ACC112 (cell line): ENCODE data around the gene JAG1.

Source experiments
- H2AFZ ChIP-seq: fragments of 200-600 bp; sonication (generic); one replicate; pipeline ENCODE4 v1.6.0; 2017; ENCODE audit warnings: antibody characterized with exemption, low read length; ENCODE audit not compliant: unreplicated experiment
- H3K27ac ChIP-seq: fragments of 200-600 bp; sonication (generic); 2 replicates; pipeline ENCODE4 v1.5.1; 2014; ENCODE audit warnings: low read depth, mild to moderate bottlenecking, antibody characterized with exemption, low read length, moderate library complexity
- H3K27me3 ChIP-seq: fragments of 200-600 bp; sonication (generic); 2 replicates; pipeline ENCODE4 v1.6.1; 2014; ENCODE audit warnings: mild to moderate bottlenecking, antibody characterized with exemption, low read length, moderate library complexity, mixed read lengths; ENCODE audit not compliant: insufficient read depth
- H3K36me3 ChIP-seq: fragments of 200-600 bp; sonication (generic); 2 replicates; pipeline ENCODE4 v1.6.1; 2016; ENCODE audit warnings: mild to moderate bottlenecking, antibody characterized with exemption, low read length, moderate library complexity, mixed read lengths; ENCODE audit not compliant: insufficient read depth
- H3K4me1 ChIP-seq: fragments of 200-600 bp; sonication (generic); one replicate; pipeline ENCODE4 v1.6.1; 2016; ENCODE audit warnings: low read length, mixed read lengths; ENCODE audit not compliant: insufficient read depth, unreplicated experiment, control insufficient read depth
- H3K4me3 ChIP-seq: fragments of 200-600 bp; sonication (generic); 2 replicates; pipeline ENCODE4 v1.5.1; 2014; ENCODE audit warnings: mild to moderate bottlenecking, low read depth, low read length
- H3K79me2 ChIP-seq: fragments of 200-600 bp; sonication (generic); one replicate; pipeline ENCODE4 v1.6.0; 2016; ENCODE audit warnings: low read length; ENCODE audit not compliant: control insufficient read depth, unreplicated experiment, insufficient read depth

The JAG1 gene

DNA sequence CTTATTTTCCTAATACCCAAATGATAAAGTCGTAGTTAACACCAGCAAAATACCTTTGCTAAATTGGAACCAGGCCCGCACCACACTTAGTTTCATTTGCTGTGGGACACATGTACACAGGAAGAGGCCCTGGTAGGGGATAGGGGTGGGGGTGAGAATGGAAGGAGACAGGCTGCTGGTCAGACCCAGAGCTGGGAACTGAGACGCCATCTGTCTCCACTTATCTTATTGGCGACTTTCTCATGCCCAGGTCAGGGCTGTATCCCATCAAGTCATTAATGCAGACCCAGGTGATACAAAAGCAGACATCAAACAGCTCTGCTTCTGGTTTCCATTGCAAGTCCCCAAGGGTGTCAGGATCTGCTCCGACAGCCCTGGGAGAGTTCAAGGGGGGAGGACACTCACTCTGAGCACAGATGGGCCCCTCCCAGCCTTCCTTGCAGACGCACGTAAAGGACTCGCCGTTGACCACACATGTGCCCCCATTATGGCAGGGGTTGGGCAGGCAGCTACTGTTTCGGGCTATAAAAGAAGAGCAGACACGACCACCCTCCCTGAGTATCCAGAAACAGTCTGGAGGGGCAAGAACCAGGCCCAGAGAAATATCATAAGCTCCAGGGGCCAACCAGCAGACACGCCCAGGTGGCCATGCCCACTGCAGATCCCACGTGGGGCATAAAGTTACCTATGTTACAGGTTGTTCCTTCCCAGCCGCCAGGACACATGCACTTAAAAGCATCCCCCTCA lies 29.2 kb downstream of the JAG1 start:
- Histone ChIP-seq H3K27ac (no peak overlapping the region), H3K4me3 (no peak overlapping the region), H3K36me3 (peaks cover 36% of the 10 kb centered on the region), H3K4me1 (peaks cover 4% of the 10 kb centered on the region), H3K27me3 (no peaks in the 10 kb centered on the region), H3K79me2 (no peaks in the 10 kb centered on the region), H2AFZ (no peak overlapping the region)

DNA sequence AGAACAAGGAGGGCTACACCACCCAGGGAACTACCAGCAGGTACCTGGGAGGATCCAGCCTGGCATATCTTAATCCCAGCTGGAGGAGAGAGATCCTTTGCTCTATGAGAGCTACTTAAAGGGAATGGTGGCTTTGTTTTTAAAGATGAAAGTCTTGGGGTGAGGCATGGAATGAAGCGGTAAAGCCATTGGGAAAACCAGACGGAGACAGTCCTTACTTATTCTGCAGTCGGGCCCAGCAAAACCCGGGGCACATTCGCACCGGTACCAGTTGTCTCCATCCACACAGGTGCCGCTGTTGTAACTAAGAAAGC lies 30.3 kb downstream of the JAG1 start:
- H3K4me3 ChIP-seq: no peak overlapping the region
- no peaks in the 10 kb centered on the region for H3K27me3 ChIP-seq
- no peaks in the 10 kb centered on the region for H3K79me2 ChIP-seq
- peak overlapping the region; percentile 51 for H3K27ac ChIP-seq
- peaks cover 4% of the 10 kb centered on the region for H3K4me1 ChIP-seq
- peaks cover 32% of the 10 kb centered on the region for H3K36me3 ChIP-seq
- H2AFZ ChIP-seq: no peak overlapping the region

DNA sequence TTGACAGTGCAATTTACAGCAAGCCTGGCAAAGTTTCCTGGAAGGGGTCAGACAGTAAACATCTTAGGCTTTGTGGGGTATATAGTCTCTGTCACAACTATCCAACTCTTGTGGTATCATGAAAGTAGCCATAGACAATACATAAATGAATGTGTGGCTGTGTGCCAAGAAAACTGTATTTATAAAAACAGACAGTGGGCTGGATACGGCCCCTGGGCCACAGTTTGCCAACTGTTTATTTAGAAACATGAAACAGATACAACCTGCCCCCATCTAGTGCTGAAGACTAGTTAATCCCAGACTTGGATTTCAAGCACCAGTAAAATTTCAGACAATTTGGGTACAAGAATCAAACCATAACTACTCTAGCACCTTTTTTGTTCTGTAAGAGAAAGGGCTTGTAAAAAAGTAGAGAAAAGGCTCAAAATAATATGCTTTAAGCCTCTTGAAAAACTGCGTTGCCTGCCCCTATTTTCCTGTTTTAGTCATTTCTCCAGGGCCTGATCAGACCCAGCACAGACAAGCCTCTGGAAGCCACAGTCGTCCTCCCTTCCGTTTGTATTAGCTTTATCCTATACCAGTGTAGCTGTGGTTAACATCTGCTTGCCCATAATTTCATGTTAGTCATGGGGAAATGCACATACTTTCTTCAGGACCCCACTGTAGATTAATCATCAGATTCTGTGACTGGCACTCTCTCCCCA lies 30.8 kb downstream of the JAG1 start:
- Histone ChIP-seq H3K4me3 (no peak overlapping the region), H3K79me2 (no peaks in the 10 kb centered on the region), H3K27ac (peak overlapping the region; percentile 51), H3K36me3 (peaks cover 35% of the 10 kb centered on the region), H3K27me3 (no peaks in the 10 kb centered on the region), H2AFZ (no peak overlapping the region), H3K4me1 (peaks cover 4% of the 10 kb centered on the region)

DNA sequence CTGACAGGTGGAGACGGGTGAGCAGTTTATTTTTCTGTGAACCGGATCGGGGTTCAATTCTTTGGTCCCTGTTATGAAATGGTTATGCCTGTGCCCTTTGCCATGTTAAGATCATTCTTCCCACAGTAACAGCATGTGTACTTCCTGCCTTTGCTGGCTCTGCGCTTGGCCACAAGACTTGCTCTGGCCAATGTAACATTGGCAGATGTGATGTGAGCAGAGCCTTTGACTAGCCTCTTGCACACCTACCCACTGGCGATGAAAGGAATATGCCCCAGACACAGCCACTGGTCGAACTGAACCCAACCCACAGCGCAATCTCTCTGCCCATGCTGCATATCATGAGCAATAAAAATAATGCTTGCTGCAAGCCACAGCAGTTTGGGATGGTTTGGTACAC lies 31.9 kb downstream of the JAG1 start:
- H3K27ac ChIP-seq: no peak overlapping the region
- no peaks in the 10 kb centered on the region for H3K79me2 ChIP-seq
- H3K27me3 ChIP-seq: no peaks in the 10 kb centered on the region
- no peak overlapping the region for H2AFZ ChIP-seq
- peaks cover 13% of the 10 kb centered on the region for H3K4me1 ChIP-seq
- peaks cover 36% of the 10 kb centered on the region for H3K36me3 ChIP-seq
- no peak overlapping the region for H3K4me3 ChIP-seq

DNA sequence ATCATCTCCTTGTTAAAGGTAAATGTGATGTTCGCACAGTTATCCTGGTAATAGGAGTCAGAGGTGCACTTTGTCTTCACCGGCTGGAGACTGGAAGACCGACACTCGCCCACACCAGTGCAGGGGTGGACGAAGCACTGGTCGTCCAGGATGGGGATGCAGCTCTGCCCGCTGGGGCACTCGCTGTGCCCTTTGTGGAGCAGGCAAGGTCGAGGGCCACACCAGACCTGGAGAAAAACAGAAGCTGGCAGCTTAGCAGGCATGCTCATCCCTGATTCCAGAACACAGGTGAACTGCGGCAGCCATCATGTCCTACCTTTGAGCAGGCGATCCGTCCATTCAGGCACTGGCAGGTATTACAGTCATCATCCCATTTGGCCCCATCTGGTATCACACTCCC lies 32.3 kb downstream of the JAG1 start:
- Histone ChIP-seq H3K27ac (no peak overlapping the region), H3K36me3 (peaks cover 36% of the 10 kb centered on the region), H3K4me1 (peaks cover 17% of the 10 kb centered on the region), H2AFZ (no peak overlapping the region), H3K4me3 (no peak overlapping the region), H3K79me2 (no peaks in the 10 kb centered on the region), H3K27me3 (no peaks in the 10 kb centered on the region)

DNA sequence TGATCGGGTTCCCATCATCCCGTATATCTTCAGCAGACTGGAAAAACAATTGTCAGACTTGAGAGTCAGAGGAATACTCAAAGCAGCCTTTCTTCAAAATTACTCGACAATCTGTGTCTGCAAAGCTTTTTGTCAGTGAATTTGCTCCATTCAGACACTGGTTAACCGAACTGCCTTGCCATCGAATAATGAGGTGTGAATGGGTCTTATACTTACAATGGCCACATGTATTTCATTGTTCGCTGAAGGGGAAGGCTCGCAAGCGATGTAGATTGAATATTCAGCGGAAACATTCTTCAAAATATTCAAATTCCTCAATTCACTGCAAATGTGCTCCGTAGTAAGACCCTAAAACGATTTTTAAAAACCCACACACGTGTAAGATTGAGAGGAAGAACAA lies 32.9 kb downstream of the JAG1 start:
- Histone ChIP-seq H3K4me3 (no peak overlapping the region), H3K4me1 (peaks cover 23% of the 10 kb centered on the region), H3K79me2 (no peaks in the 10 kb centered on the region), H3K27ac (no peak overlapping the region), H3K36me3 (peaks cover 36% of the 10 kb centered on the region), H3K27me3 (no peaks in the 10 kb centered on the region), H2AFZ (no peak overlapping the region)

DNA sequence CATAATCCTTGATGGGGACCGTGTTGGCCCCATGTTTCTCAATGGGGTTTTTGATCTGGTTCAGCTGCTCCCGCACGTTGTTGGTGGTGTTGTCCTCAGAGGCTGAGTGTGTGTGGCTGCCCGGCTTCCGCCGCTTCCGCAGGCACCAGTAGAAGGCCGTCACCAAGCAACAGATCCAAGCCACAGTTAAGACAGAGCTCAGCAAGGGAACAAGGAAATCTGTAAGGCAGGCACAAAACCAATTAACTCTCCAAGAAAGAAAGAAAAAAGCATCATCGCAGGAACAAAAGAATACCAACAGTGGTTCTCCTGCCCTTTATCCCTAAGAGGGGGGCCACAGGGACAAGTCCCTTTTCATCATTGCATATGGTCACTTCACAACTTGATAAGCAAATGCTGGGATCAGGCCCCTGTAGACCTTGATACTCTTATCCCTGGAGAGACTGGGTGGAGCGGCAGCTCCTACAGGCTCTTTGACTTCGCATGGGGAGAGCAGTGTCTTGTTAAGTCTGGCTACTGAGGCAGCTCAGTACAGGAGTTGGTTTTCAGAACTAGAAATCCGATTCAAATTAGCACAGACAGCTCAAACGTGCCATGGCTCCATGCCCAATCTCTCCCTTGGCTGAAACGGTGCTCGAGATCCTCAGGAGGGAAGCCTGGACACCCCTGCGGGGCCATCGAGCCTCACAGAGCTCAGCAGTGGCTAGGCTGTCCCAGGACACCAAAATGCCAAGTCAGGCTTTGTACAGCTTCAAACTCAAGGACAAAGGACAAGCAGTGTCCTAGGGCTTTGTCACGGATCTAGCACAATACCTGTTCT lies 33.9 kb downstream of the JAG1 start:
- H3K36me3 ChIP-seq: peaks cover 36% of the 10 kb centered on the region
- peaks cover 32% of the 10 kb centered on the region for H3K4me1 ChIP-seq
- no peaks in the 10 kb centered on the region for H3K79me2 ChIP-seq
- H3K4me3 ChIP-seq: no peak overlapping the region
- no peaks in the 10 kb centered on the region for H3K27me3 ChIP-seq
- no peak overlapping the region for H2AFZ ChIP-seq
- no peak overlapping the region for H3K27ac ChIP-seq

DNA sequence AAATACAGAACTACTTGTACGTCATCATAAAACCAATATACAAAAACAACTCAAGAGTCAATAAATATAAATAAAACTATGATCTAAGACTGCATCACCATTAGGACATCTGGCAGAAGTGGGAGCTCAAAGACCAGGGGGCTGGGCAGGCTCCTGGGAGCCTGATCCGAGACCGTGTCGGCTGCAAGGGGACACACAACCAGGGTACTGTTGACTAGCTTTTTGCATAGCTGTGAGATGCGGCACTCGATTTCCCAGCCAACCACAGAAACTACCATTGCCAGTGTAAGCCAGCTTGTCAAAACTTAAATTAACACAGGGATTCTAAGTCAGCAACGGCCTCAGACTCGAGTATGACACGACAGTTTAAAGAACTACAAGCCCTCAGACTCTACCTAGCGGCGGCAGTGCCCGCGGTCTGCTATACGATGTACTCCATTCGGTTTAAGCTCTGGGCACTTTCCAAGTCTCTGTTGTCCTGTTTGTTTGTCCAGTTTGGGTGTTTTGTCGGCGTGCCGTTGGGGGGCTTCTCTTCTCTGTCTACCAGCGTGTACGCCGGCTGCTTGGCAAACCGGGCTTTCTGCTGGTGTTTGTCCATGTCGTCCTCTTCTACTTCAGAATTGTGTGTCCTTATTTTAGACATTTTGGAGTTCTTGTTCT lies 34.6 kb downstream of the JAG1 start:
- H3K36me3 ChIP-seq: peaks cover 36% of the 10 kb centered on the region
- H3K4me1 ChIP-seq: peaks cover 40% of the 10 kb centered on the region
- H3K4me3 ChIP-seq: no peak overlapping the region
- H3K27me3 ChIP-seq: no peaks in the 10 kb centered on the region
- H2AFZ ChIP-seq: no peak overlapping the region
- no peak overlapping the region for H3K27ac ChIP-seq
- no peaks in the 10 kb centered on the region for H3K79me2 ChIP-seq

DNA sequence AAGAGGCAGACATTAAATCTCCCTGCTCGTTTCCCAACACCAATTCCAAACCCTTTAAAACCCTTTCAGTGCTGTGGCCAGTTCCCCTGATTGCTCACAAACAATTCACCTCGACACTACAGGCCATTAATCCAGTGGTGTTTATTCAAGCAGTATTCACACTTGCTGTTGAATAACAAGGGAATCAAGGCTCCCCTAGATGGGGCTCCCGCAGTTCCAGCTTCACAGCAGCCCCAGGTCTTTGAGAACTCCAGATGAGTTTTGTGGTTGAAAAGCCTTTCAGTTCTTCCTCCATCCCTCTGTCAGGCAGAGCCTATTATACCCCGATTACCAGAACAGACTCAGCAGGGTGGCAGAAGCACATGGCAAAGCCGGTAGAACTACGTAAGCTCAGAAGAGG lies 36.2 kb downstream of the JAG1 start:
- Histone ChIP-seq H3K79me2 (no peaks in the 10 kb centered on the region), H3K4me1 (peaks cover 35% of the 10 kb centered on the region), H3K27ac (peak overlapping the region; percentile 43), H3K36me3 (peaks cover 31% of the 10 kb centered on the region), H3K4me3 (no peak overlapping the region), H2AFZ (no peak overlapping the region), H3K27me3 (no peaks in the 10 kb centered on the region)

DNA sequence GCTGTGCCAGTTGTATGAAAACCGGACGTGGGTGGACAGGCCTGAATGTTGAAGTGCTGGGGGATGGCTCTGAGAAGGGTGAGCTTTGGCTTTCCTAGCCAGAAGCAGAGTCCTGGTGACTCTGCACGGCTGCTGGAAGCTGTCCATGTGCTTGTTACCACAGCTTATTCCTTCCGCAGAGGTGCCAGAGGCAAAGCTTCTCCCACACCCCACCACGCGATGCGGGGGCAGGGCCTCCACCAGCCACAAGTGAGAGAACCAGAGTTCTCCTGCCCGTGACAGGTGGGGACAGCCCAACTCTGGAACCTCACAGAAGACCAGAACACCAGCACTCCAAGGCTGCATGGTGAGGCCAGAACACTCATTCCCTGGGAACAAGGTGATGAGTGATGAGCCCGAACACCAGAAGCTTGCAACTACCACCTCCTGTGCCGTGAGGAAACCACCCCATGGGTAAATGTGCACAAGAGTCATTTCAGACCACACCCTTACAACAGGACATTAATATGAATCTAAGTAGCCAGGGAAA lies 36.7 kb downstream of the JAG1 start:
- Histone ChIP-seq H3K27ac (peak overlapping the region; percentile 43), H3K36me3 (peaks cover 29% of the 10 kb centered on the region), H3K4me1 (peaks cover 35% of the 10 kb centered on the region), H3K4me3 (no peak overlapping the region), H2AFZ (no peak overlapping the region), H3K27me3 (no peaks in the 10 kb centered on the region), H3K79me2 (no peaks in the 10 kb centered on the region)
